SU-DHL-6 (cell line): ENCODE results near the gene CITED2.
"Not testable (repeated sequence)": the region's sequence is repeated elsewhere in the genome, so short reads cannot be mapped to it uniquely, and the experiment has no call there.

Experiments
- EZH2phosphoT487 ChIP-seq: fragments of 200-600 bp; sonication (generic), shearing (Covaris generic); conservative IDR thresholded peaks from 2 replicates; pipeline ENCODE4 v1.6.1; 2018; ENCODE audit warnings: mild to moderate bottlenecking, antibody characterized with exemption, low read length, moderate library complexity, mixed read lengths
- TF ChIP-seq, protein P1 (sequence below): fragments of 200-600 bp; sonication (generic); IDR thresholded peaks from one replicate; pipeline ENCODE4 v1.5.1; 2017; ENCODE audit warnings: antibody characterized with exemption, mild to moderate bottlenecking, low read length, moderate library complexity; ENCODE audit not compliant: insufficient read depth, poor library complexity, severe bottlenecking

DNA sequence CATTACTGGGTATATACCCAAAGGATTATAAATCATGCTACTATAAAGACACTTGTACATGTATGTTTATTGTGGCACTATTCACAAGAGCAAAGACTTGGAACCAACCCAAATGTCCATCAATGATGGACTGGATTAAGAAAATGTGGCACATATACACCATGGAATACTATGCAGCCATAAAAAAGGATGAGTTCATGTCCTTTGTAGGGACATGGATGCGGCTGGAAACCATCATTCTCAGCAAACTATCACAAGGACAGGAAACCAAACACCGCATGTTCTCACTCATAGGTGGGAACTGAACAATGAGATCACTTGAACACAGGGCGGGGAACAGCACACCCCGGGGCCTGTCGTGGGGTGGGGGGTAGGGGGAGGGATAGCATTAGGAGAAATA, 10.7 kb downstream of the CITED2 start:
- TF ChIP-seq, protein P1, sequence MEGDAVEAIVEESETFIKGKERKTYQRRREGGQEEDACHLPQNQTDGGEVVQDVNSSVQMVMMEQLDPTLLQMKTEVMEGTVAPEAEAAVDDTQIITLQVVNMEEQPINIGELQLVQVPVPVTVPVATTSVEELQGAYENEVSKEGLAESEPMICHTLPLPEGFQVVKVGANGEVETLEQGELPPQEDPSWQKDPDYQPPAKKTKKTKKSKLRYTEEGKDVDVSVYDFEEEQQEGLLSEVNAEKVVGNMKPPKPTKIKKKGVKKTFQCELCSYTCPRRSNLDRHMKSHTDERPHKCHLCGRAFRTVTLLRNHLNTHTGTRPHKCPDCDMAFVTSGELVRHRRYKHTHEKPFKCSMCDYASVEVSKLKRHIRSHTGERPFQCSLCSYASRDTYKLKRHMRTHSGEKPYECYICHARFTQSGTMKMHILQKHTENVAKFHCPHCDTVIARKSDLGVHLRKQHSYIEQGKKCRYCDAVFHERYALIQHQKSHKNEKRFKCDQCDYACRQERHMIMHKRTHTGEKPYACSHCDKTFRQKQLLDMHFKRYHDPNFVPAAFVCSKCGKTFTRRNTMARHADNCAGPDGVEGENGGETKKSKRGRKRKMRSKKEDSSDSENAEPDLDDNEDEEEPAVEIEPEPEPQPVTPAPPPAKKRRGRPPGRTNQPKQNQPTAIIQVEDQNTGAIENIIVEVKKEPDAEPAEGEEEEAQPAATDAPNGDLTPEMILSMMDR: not testable (repeated sequence)
- TF ChIP-seq EZH2phosphoT487: not testable (repeated sequence)
